ENCODE data around the gene CAMK4.
"Not testable (repeated sequence)": the region's sequence is repeated elsewhere in the genome, so short reads cannot be mapped to it uniquely, and the experiment has no call there.

Gene CAMK4

GRCh38 chr5:111242606-111243005, 18.4 kb downstream of the CAMK4 start:
- 87% methylated on average over 10 of the region's 10 CpGs for WGBS
- H3K9me3 ChIP-seq (ENCODE audit: insufficient read depth, low read depth, low read length): no peaks in the 10 kb centered on the region
- no peaks in the 10 kb centered on the region for H3K36me3 ChIP-seq (ENCODE audit: insufficient read depth, low read length)
- no peak overlapping the region for H3K4me3 ChIP-seq (ENCODE audit: low read length)
- no peak overlapping the region for H3K27ac ChIP-seq (ENCODE audit: low read depth, low read length)
- no peaks in the 10 kb centered on the region for H3K4me1 ChIP-seq (ENCODE audit: insufficient read depth, low read length)
- no peaks in the 10 kb centered on the region for H3K27me3 ChIP-seq (ENCODE audit: insufficient read depth, low read length)
- no peak overlapping the region for H3K9ac ChIP-seq (ENCODE audit: low read depth, low read length)

DNA sequence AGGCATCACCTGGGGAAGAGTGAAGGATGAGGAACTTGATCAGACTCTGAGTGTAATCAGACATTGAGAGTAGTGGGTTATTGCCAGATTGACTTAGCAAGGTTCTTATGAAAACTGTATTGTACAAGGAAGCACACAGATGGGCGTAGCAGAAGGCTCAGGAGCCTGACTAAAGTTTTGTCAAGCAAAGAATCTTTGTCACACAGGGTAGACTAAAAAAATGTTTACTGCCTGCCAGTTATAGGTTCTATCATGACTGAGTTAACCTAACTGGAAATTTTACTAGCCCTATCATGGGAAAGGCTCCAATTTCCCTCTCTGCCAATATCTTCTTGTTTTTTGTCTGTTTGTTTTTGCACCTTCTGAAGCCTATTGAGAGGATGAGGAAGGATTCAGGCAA, 19.1 kb downstream of the CAMK4 start:
- Histone ChIP-seq H3K27ac (ENCODE audit: low read depth, low read length) (no peak overlapping the region), H3K27me3 (ENCODE audit: insufficient read depth, low read length) (no peaks in the 10 kb centered on the region), H3K4me1 (ENCODE audit: insufficient read depth, low read length) (no peaks in the 10 kb centered on the region), H3K36me3 (ENCODE audit: insufficient read depth, low read length) (no peaks in the 10 kb centered on the region), H3K9ac (ENCODE audit: low read depth, low read length) (no peak overlapping the region), H3K9me3 (ENCODE audit: insufficient read depth, low read depth, low read length) (no peaks in the 10 kb centered on the region), H3K4me3 (ENCODE audit: low read length) (no peak overlapping the region)
- WGBS: 87% methylated on average over 1 of the region's 1 CpG

DNA sequence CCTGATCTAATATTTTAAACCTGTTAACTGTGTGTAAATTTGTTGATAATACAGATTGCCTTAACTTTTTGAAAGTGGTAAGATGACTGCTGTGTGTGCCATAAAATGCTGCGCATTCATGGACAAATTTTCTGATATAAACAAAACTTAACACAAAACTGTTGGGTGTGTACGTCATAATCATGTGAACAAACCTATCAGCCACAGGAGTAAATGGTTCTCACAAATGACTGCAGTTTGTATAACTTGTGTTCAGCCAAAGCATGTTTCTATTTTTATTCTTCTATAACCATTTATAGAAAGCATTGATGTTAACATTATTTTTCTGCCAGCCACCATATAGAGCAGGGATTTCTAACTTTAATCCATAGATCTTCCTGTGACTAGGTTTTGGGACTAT, 21.5 kb downstream of the CAMK4 start:
- 100% methylated on average over 2 of the region's 2 CpGs for WGBS
- H3K4me3 ChIP-seq (ENCODE audit: low read length): no peak overlapping the region
- H3K27me3 ChIP-seq (ENCODE audit: insufficient read depth, low read length): no peaks in the 10 kb centered on the region
- no peaks in the 10 kb centered on the region for H3K4me1 ChIP-seq (ENCODE audit: insufficient read depth, low read length)
- no peaks in the 10 kb centered on the region for H3K36me3 ChIP-seq (ENCODE audit: insufficient read depth, low read length)
- no peaks in the 10 kb centered on the region for H3K9me3 ChIP-seq (ENCODE audit: insufficient read depth, low read depth, low read length)
- H3K27ac ChIP-seq (ENCODE audit: low read depth, low read length): no peak overlapping the region
- H3K9ac ChIP-seq (ENCODE audit: low read depth, low read length): no peak overlapping the region

- H3K27ac ChIP-seq (ENCODE audit: low read depth, low read length): no peak overlapping the region
- H3K9me3 ChIP-seq (ENCODE audit: insufficient read depth, low read depth, low read length): no peaks in the 10 kb centered on the region
- H3K27me3 ChIP-seq (ENCODE audit: insufficient read depth, low read length): no peaks in the 10 kb centered on the region
- H3K4me1 ChIP-seq (ENCODE audit: insufficient read depth, low read length): no peaks in the 10 kb centered on the region
- H3K4me3 ChIP-seq (ENCODE audit: low read length): no peak overlapping the region
- 89% methylated on average over 1 of the region's 1 CpG for whole genome bisulfite sequencing
- no peak overlapping the region for H3K9ac ChIP-seq (ENCODE audit: low read depth, low read length)
- no peaks in the 10 kb centered on the region for H3K36me3 ChIP-seq (ENCODE audit: insufficient read depth, low read length)
Observed at GRCh38 chr5:111246459-111246858, 22.3 kb downstream of the CAMK4 start.

DNA sequence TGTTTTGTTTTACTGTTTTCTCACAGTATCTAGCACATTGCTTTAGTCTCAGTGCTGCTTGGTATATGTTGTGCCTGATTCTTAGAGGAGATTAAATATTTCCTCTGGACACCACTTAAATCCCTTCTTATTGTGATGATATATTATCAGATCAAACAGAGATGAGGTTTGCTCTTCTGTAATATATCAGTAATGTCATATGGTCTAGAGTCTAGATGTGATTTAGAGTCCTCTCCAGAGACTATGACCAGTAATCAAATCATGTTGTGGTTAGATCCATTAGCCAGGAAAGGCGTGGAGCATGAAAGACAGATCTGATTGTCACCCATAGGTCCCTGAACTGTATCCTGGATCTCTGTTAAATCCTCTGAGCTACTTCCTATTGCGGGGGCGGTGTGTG, 24.4 kb downstream of the CAMK4 start:
- H3K9me3 ChIP-seq (ENCODE audit: insufficient read depth, low read depth, low read length): no peaks in the 10 kb centered on the region
- H3K27ac ChIP-seq (ENCODE audit: low read depth, low read length): no peak overlapping the region
- H3K27me3 ChIP-seq (ENCODE audit: insufficient read depth, low read length): no peaks in the 10 kb centered on the region
- no peak overlapping the region for H3K9ac ChIP-seq (ENCODE audit: low read depth, low read length)
- WGBS: 90% methylated on average over 3 of the region's 3 CpGs
- H3K4me1 ChIP-seq (ENCODE audit: insufficient read depth, low read length): no peaks in the 10 kb centered on the region
- H3K4me3 ChIP-seq (ENCODE audit: low read length): no peak overlapping the region
- H3K36me3 ChIP-seq (ENCODE audit: insufficient read depth, low read length): no peaks in the 10 kb centered on the region

DNA sequence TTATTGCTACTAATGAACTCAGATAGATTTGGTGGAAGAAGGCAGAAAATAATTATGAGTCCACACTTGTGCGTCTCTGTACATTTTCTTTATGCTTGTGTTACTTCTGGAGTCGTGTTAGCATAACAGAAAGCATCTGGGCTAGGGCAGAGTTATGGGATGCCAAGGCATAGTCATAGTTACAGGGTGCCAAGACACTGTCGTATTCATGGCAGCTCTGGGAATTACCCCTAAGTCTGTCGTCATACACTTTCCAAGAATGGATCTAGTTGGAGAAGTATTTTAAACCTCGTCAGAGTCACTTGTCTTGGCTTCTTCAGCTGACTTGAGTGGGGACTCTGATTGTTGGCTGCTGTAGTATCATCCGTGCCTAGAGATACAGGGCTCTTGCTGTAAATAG, 27.7 kb downstream of the CAMK4 start:
- WGBS: 89% methylated on average over 6 of the region's 6 CpGs
- H3K9ac ChIP-seq (ENCODE audit: low read depth, low read length): no peak overlapping the region
- no peaks in the 10 kb centered on the region for H3K9me3 ChIP-seq (ENCODE audit: insufficient read depth, low read depth, low read length)
- no peaks in the 10 kb centered on the region for H3K36me3 ChIP-seq (ENCODE audit: insufficient read depth, low read length)
- no peaks in the 10 kb centered on the region for H3K27me3 ChIP-seq (ENCODE audit: insufficient read depth, low read length)
- H3K27ac ChIP-seq (ENCODE audit: low read depth, low read length): no peak overlapping the region
- H3K4me3 ChIP-seq (ENCODE audit: low read length): no peak overlapping the region
- no peaks in the 10 kb centered on the region for H3K4me1 ChIP-seq (ENCODE audit: insufficient read depth, low read length)

GRCh38 chr5:111252799-111253545, 28.8 kb downstream of the CAMK4 start:
- WGBS: 90% methylated on average over 4 of the region's 5 CpGs

DNA sequence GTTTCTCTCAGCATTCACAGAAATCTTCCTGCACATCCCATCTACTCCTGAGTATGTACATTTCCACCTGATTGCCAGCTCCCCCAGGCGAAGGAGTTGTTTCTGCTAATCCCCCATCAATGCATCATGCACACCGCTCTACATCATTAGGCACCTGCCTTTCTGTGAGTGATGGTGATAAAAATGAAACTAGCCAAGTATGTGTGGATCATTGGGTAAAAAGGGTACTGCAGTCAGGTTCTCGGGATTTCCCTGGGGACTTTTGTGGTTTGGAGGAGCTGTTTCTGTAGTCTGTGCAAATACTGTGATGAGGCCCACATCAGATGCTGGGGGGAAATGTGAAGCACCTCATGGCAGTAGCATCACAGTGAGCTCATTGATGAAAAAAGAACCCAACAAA, 30.4 kb downstream of the CAMK4 start:
- no peaks in the 10 kb centered on the region for H3K9me3 ChIP-seq (ENCODE audit: insufficient read depth, low read depth, low read length)
- no peaks in the 10 kb centered on the region for H3K36me3 ChIP-seq (ENCODE audit: insufficient read depth, low read length)
- 92% methylated on average over 3 of the region's 3 CpGs for WGBS
- H3K4me1 ChIP-seq (ENCODE audit: insufficient read depth, low read length): no peaks in the 10 kb centered on the region
- H3K4me3 ChIP-seq (ENCODE audit: low read length): no peak overlapping the region
- no peak overlapping the region for H3K9ac ChIP-seq (ENCODE audit: low read depth, low read length)
- H3K27ac ChIP-seq (ENCODE audit: low read depth, low read length): no peak overlapping the region
- no peaks in the 10 kb centered on the region for H3K27me3 ChIP-seq (ENCODE audit: insufficient read depth, low read length)

More at GRCh38 chr5:111252799-111253545, 28.8 kb downstream of the CAMK4 start:
- H3K4me3 ChIP-seq (ENCODE audit: low read length): no peak overlapping the region
- no peaks in the 10 kb centered on the region for H3K36me3 ChIP-seq (ENCODE audit: insufficient read depth, low read length)
- H3K27ac ChIP-seq (ENCODE audit: low read depth, low read length): no peak overlapping the region
- no peaks in the 10 kb centered on the region for H3K9me3 ChIP-seq (ENCODE audit: insufficient read depth, low read depth, low read length)
- H3K27me3 ChIP-seq (ENCODE audit: insufficient read depth, low read length): no peaks in the 10 kb centered on the region
- H3K9ac ChIP-seq (ENCODE audit: low read depth, low read length): no peak overlapping the region
- H3K4me1 ChIP-seq (ENCODE audit: insufficient read depth, low read length): no peaks in the 10 kb centered on the region

GRCh38 chr5:111255169-111255568, 31.0 kb downstream of the CAMK4 start:
- Histone ChIP-seq H3K4me3 (ENCODE audit: low read length) (no peak overlapping the region), H3K9me3 (ENCODE audit: insufficient read depth, low read depth, low read length) (no peaks in the 10 kb centered on the region), H3K9ac (ENCODE audit: low read depth, low read length) (no peak overlapping the region), H3K4me1 (ENCODE audit: insufficient read depth, low read length) (no peaks in the 10 kb centered on the region), H3K36me3 (ENCODE audit: insufficient read depth, low read length) (no peaks in the 10 kb centered on the region), H3K27ac (ENCODE audit: low read depth, low read length) (no peak overlapping the region), H3K27me3 (ENCODE audit: insufficient read depth, low read length) (no peaks in the 10 kb centered on the region)
- WGBS: 91% methylated on average over 1 of the region's 1 CpG

- Histone ChIP-seq H3K4me1 (ENCODE audit: insufficient read depth, low read length) (no peaks in the 10 kb centered on the region), H3K4me3 (ENCODE audit: low read length) (no peak overlapping the region), H3K27me3 (ENCODE audit: insufficient read depth, low read length) (peaks cover 3% of the 10 kb centered on the region; the same call in 1 of the 2 replicates), H3K9me3 (ENCODE audit: insufficient read depth, low read depth, low read length) (no peaks in the 10 kb centered on the region), H3K9ac (ENCODE audit: low read depth, low read length) (no peak overlapping the region), H3K27ac (ENCODE audit: low read depth, low read length) (no peak overlapping the region), H3K36me3 (ENCODE audit: insufficient read depth, low read length) (no peaks in the 10 kb centered on the region)
- 91% methylated on average over 1 of the region's 1 CpG for WGBS
Observed at GRCh38 chr5:111256128-111256527, 31.9 kb downstream of the CAMK4 start.

GRCh38 chr5:111257610-111258009, 33.4 kb downstream of the CAMK4 start:
- not testable (repeated sequence) for H3K9me3 ChIP-seq (ENCODE audit: insufficient read depth, low read depth, low read length); H3K4me1 ChIP-seq (ENCODE audit: insufficient read depth, low read length); H3K36me3 ChIP-seq (ENCODE audit: insufficient read depth, low read length); H3K9ac ChIP-seq (ENCODE audit: low read depth, low read length); H3K27ac ChIP-seq (ENCODE audit: low read depth, low read length); H3K4me3 ChIP-seq (ENCODE audit: low read length); H3K27me3 ChIP-seq (ENCODE audit: insufficient read depth, low read length)
- WGBS: 95% methylated on average over 4 of the region's 4 CpGs

DNA sequence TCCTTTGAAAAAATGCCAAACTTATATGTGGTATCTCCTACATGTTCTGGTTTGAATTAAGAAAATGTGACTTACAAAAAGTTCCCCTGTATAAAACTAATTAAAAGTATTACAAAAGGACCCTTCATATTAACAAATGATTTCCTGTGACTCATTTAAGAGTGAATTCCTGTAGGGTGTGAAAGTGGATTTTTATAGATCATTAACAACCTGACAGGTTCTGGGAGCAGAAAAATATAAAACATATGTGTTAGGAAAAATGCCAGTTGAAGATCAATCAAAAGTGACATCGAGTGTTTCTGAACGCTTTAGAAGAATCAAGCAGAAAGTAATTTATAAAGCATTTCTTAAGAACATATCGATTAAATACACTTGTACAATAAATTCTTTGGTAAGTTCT, 35.5 kb downstream of the CAMK4 start:
- 100% methylated on average over 1 of the region's 3 CpGs for WGBS
- Histone ChIP-seq H3K9me3 (ENCODE audit: insufficient read depth, low read depth, low read length) (no peaks in the 10 kb centered on the region), H3K4me3 (ENCODE audit: low read length) (no peak overlapping the region), H3K27ac (ENCODE audit: low read depth, low read length) (no peak overlapping the region), H3K9ac (ENCODE audit: low read depth, low read length) (no peak overlapping the region), H3K27me3 (ENCODE audit: insufficient read depth, low read length) (peaks cover 7% of the 10 kb centered on the region; the same call in 1 of the 2 replicates), H3K4me1 (ENCODE audit: insufficient read depth, low read length) (no peaks in the 10 kb centered on the region; the same call in 1 of the 2 replicates), H3K36me3 (ENCODE audit: insufficient read depth, low read length) (no peaks in the 10 kb centered on the region)
